Measurements from ENCODE around the gene SIX2.

- TF ChIP-seq CTCF (IDR thresholded peaks at IDR 0.05) (no peak), POLR2AphosphoS5 (IDR thresholded peaks at IDR 0.05; ENCODE audit: low read depth, low read length) (no peak), SIN3A (IDR thresholded peaks at IDR 0.05; ENCODE audit: borderline replicate concordance, insufficient read depth, low read depth, low read length) (no peak), TCF7L2 (IDR thresholded peaks at IDR 0.05; ENCODE audit: low read depth, low read length) (no peak)
These were observed 8.8 kb downstream of the SIX2 start for GRCh38 chr2:45000341-45000901.
